Measurements from ENCODE around the gene ATF1.
"Not testable (repeated sequence)": the region's sequence is repeated elsewhere in the genome, so short reads cannot be mapped to it uniquely, and the experiment has no call there.

Gene ATF1

GRCh38 chr12:50855218-50855617, 91.3 kb downstream of the ATF1 start:
- FAIRE-seq; DNase-seq (ENCODE audit: insufficient read length, low spot score): not testable (repeated sequence)

- not testable (repeated sequence) for DNase-seq (ENCODE audit: insufficient read length, low spot score); FAIRE-seq
Measured at GRCh38 chr12:50855679-50856078, 91.8 kb downstream of the ATF1 start.

- FAIRE-seq (no peak), DNase-seq (ENCODE audit: insufficient read length, low spot score) (no peak)
Measured at GRCh38 chr12:50859621-50860310, 95.9 kb downstream of the ATF1 start.

- DNase-seq (ENCODE audit: insufficient read length, low spot score) (no peak), FAIRE-seq (no peak)
Measured at GRCh38 chr12:50862316-50862715, 98.4 kb downstream of the ATF1 start.

- FAIRE-seq = no peak
- no peak for DNase-seq (ENCODE audit: insufficient read length, low spot score)
Measured at GRCh38 chr12:50865266-50865665, 101.4 kb downstream of the ATF1 start.

- not testable (repeated sequence) for FAIRE-seq; DNase-seq (ENCODE audit: insufficient read length, low spot score)
Measured at GRCh38 chr12:50868881-50869280, 105.0 kb downstream of the ATF1 start.
